HepG2 (cell line): Measurements from ENCODE around the gene TOX2. TPM values are rescaled to one million over a fixed set of nuclear protein-coding genes. Genes with fewer than 3 reads are reported as not detected.

Experiments used
- ATAC-seq: fragments of 200-7000 bp; cut with Tn5 transposase; 3 replicates; pipeline ENCODE4 v1.9.1; 2020; ENCODE audit warnings: mild to moderate bottlenecking, moderate library complexity
- BruUV-seq: library from RNA; stranded (reverse); fragments of 400-500 nt; replicated peaks from 2 replicates; lab custom pipeline; 2021; lab: Mats Ljungman, UMichigan
- CTCF ChIA-PET: fragments of 300-600 bp; formaldehyde crosslinking; extraction: SDS; loops from one replicate; lab custom pipeline; 2021; ENCODE audit warnings: low total read pairs, inconsistent platforms, low intra/inter-chr PET ratio; lab: Yijun Ruan, JAX
- POLR2A ChIA-PET: fragments of 350-600 bp; sonication (Branson Sonifier 250); formaldehyde crosslinking; loops from one replicate; lab custom pipeline; 2020; ENCODE audit warnings: antibody characterized with exemption, inconsistent platforms; lab: Yijun Ruan, JAX
- DNase-seq: peaks from one replicate; pipeline ENCODE4 v3.0.0-alpha.2; 2015; ENCODE audit warnings: low spot score
- FAIRE-seq: peaks from 3 replicates; lab custom pipeline; 2011; peaks lifted over from hg19 to GRCh38; lab: Jason Lieb, UNC
- H2AFZ ChIP-seq: one replicate; pipeline ENCODE4 v1.6.1; 2011; ENCODE audit warnings: low read length, inconsistent platforms
- H3K27ac ChIP-seq: fragments of 300-600 bp; 3 replicates; pipeline ENCODE4 v1.8.0; 2011; ENCODE audit warnings: mixed run types, mild to moderate bottlenecking, mixed read lengths, low read length, inconsistent platforms; ENCODE audit not compliant: insufficient read depth; ENCODE audit errors: extremely low read length
- H3K27me3 ChIP-seq, 2 experiments: fragments of 200-600 bp in 1 of 2; 2 replicates in 1 of 2; 3 replicates in 1 of 2; pipeline versions ENCODE4 v1.6.0 to v1.8.0; 2011; ENCODE audit warnings: low read length in 2 of 2, mild to moderate bottlenecking in 2 of 2, moderate library complexity in 2 of 2, inconsistent platforms in 1 of 2; ENCODE audit not compliant: insufficient read depth in 2 of 2, control insufficient read depth in 1 of 2
- H3K36me3 ChIP-seq, 2 experiments: fragments of 200-600 bp in 1 of 2; replicated peaks in 1 of 2; 2 replicates in 1 of 2; 3 replicates in 1 of 2; pipeline versions ENCODE4 v1.5.1 to v1.8.0; 2011; ENCODE audit warnings: low read length in 2 of 2, inconsistent platforms in 1 of 2; ENCODE audit not compliant: insufficient read depth in 2 of 2, control insufficient read depth in 1 of 2
- H3K4me1 ChIP-seq: 2 replicates; pipeline ENCODE4 v1.5.1; 2012; ENCODE audit warnings: low read length, inconsistent platforms; ENCODE audit not compliant: insufficient read depth
- H3K4me2 ChIP-seq: 2 replicates; pipeline ENCODE4 v1.6.0; 2011; ENCODE audit warnings: low read depth, low read length, inconsistent platforms
- H3K4me3 ChIP-seq, 3 experiments: fragments of 200-600 bp in 1 of 3; sonication (generic), shearing (Covaris generic) in 1 of 3; replicated peaks in 1 of 3; 2 replicates each; pipeline ENCODE4 v1.5.1; 2011 to 2016; ENCODE audit warnings: low read length in 3 of 3, inconsistent platforms in 2 of 3, low read depth in 2 of 3, mild to moderate bottlenecking in 2 of 3, control low read depth in 1 of 3, mixed read lengths in 1 of 3; ENCODE audit not compliant: insufficient read depth in 1 of 3
- H3K79me2 ChIP-seq: one replicate; pipeline ENCODE4 v1.6.1; 2011; ENCODE audit warnings: low read length, inconsistent platforms; ENCODE audit not compliant: insufficient read depth
- H3K9ac ChIP-seq: 2 replicates; pipeline ENCODE4 v1.6.0; 2011; ENCODE audit warnings: mild to moderate bottlenecking, low read depth, low read length, inconsistent platforms; ENCODE audit not compliant: insufficient read depth
- H3K9me3 ChIP-seq: 2 replicates; pipeline ENCODE4 v1.5.1; 2012; ENCODE audit warnings: mild to moderate bottlenecking, low read length
- H4K20me1 ChIP-seq: 2 replicates; pipeline ENCODE4 v1.6.0; 2011; ENCODE audit warnings: inconsistent platforms, mild to moderate bottlenecking, low read length, moderate library complexity; ENCODE audit not compliant: insufficient read depth
- CHCHD3 ChIP-seq: sonication (generic); formaldehyde crosslinking; IDR thresholded peaks from 2 replicates; pipeline ENCODE4 v1.8.0; 2022; ENCODE audit warnings: mild to moderate bottlenecking, missing genetic modification reagents, moderate library complexity
- MAFF ChIP-seq: IDR thresholded peaks from 2 replicates; pipeline ENCODE4 v1.6.1; 2011; ENCODE audit warnings: low read depth, low read length, improper control_type of control experiment
- MAZ ChIP-seq, 2 experiments: sonication (generic) in 1 of 2; formaldehyde crosslinking in 1 of 2; IDR thresholded peaks; 2 replicates each; pipeline versions ENCODE4 v1.5.0 to v1.6.1; 2012 to 2020; ENCODE audit warnings: low read depth in 2 of 2, mild to moderate bottlenecking in 2 of 2, borderline replicate concordance in 1 of 2, improper control_type of control experiment in 1 of 2, low read length in 1 of 2, missing genetic modification reagents in 1 of 2, moderate library complexity in 1 of 2
- NCOA1 ChIP-seq: sonication (generic); formaldehyde crosslinking; IDR thresholded peaks from 2 replicates; pipeline ENCODE4 v1.9.0; 2021; ENCODE audit warnings: missing genetic modification reagents
- SMARCC2 ChIP-seq: fragments of 450-650 bp; IDR thresholded peaks from 2 replicates; pipeline ENCODE4 v1.6.1; 2017; ENCODE audit warnings: antibody characterized with exemption, mild to moderate bottlenecking
- ZC3H13 ChIP-seq: sonication (generic); formaldehyde crosslinking; IDR thresholded peaks from 2 replicates; pipeline ENCODE4 v1.8.1; 2023; ENCODE audit warnings: mild to moderate bottlenecking, missing genetic modification reagents, moderate library complexity
- ZNF883 ChIP-seq: sonication (generic); formaldehyde crosslinking; IDR thresholded peaks from 2 replicates; pipeline ENCODE4 v1.5.1; 2020; ENCODE audit warnings: mild to moderate bottlenecking, missing genetic modification reagents; ENCODE audit errors: not compliant biosample characterization
- WGBS: methylation state at CpG from one replicate; pipeline ENCODE4 v1.1.6; 2017; ENCODE audit warnings: low lambda C conversion rate; 5-methylcytosine and 5-hydroxymethylcytosine counted together
- in situ Hi-C: cut with HindIII; loops from 2 replicates; pipeline ENCODE4 v1.10.0; 2017; ENCODE audit warnings: low pct_unique_long_range_greater_than_20kb; ENCODE audit not compliant: extremely low pct_ligation_motif_present
- intact Hi-C: fragments of 100-400 bp; cut with micrococcal nuclease; formaldehyde crosslinking; loops from one replicate; pipeline ENCODE4 v1.10.0; 2022; ENCODE audit not compliant: unreplicated experiment
- polyA plus RNA-seq, 8 experiments: library from polyadenylated mRNA; depleted of rRNA in 3 of 8; stranded (reverse) in 7 of 8; unstranded in 1 of 8; fragments of >200 nt; fragmentation: Illumina TruSeq in 4 of 8; extraction: Trizol in 4 of 8; gene quantifications; 2 replicates each; pipeline versions ENCODE4 v1.2.1 to v1.2.3, GENCODE V29; 2011 to 2016; ENCODE audit warnings: low read depth in 4 of 8, missing spikeins in 1 of 8, mixed read lengths in 1 of 8; ENCODE audit not compliant: insufficient read depth in 1 of 8
- total RNA-seq, 5 experiments: library from RNA; depleted of rRNA; stranded (reverse); fragments of >200 nt; fragmentation: Illumina TruSeq; extraction: Trizol; gene quantifications; 2 replicates each; pipeline ENCODE4 v1.2.3, GENCODE V29; 2016; ENCODE audit warnings: low read depth in 1 of 5

The TOX2 gene
- total and polyA plus RNA-seq, 2 of the 13 experiments (the other 11 are each of a cell fraction or from before 2014, with no cell fraction given) = not detected

GRCh38 chr20:44071057-44071456 lies 156.4 kb downstream of the TOX2 start:
- no peak for TF ChIP-seq ZNF883 (CRISPR knock-in tag)
- no peak for TF ChIP-seq NCOA1 (CRISPR knock-in tag)
- H2AFZ ChIP-seq = no peak overlapping the region
- intact Hi-C loops = no loop called here
- H3K4me1 ChIP-seq = no peaks in the 10 kb centered on the region
- DNase-seq = no peak
- 35% methylated on average over 10 of the region's 10 CpGs for WGBS
- H3K4me2 ChIP-seq = no peak overlapping the region
- no peaks in the 10 kb centered on the region for H3K9me3 ChIP-seq
- H4K20me1 ChIP-seq = no peaks in the 10 kb centered on the region
- H3K27me3 ChIP-seq = peaks cover 39 to 96% of the 10 kb centered on the region in 2 experiments; a peak in 4 of 5 replicates
- no peak for FAIRE-seq
- no peak overlapping the region for H3K9ac ChIP-seq
- no peak overlapping the region for H3K4me3 ChIP-seq
- ATAC-seq = no peak
- no peaks in the 10 kb centered on the region for H3K36me3 ChIP-seq
- no peak overlapping the region for H3K27ac ChIP-seq
- BruUV-seq = no TSS peak
- CTCF ChIA-PET = no interaction called here
- POLR2A ChIA-PET = no interaction called here
- no peaks in the 10 kb centered on the region for H3K79me2 ChIP-seq
- in situ Hi-C loops = no loop called here

- H3K79me2 ChIP-seq = no peaks in the 10 kb centered on the region
- DNase-seq = no peak
- TF ChIP-seq ZC3H13 (no peak), CHCHD3 (no peak), MAFF (no peak), MAZ (IDR thresholded peaks at IDR 0.05; ENCODE audit: borderline replicate concordance, low read depth, low read length) (no peak), MAZ (CRISPR knock-in tag; IDR thresholded peaks at IDR 0.05; ENCODE audit: low read depth) (no peak), SMARCC2 (no peak)
- H3K27me3 ChIP-seq = peaks cover 39 to 95% of the 10 kb centered on the region in 2 experiments; a peak in 4 of 5 replicates
- no peak overlapping the region for H3K9ac ChIP-seq
- 56% methylated on average over 10 of the region's 11 CpGs for WGBS
- intact Hi-C loops (no loop called here), in situ Hi-C loops (no loop called here)
- H4K20me1 ChIP-seq = no peaks in the 10 kb centered on the region
- no peak overlapping the region for H3K4me2 ChIP-seq
- BruUV-seq = no TSS peak
- no peaks in the 10 kb centered on the region for H3K36me3 ChIP-seq
- H3K4me1 ChIP-seq = no peaks in the 10 kb centered on the region
- H3K9me3 ChIP-seq = no peaks in the 10 kb centered on the region
- POLR2A ChIA-PET = no interaction called here
- no peak overlapping the region for H3K4me3 ChIP-seq
- FAIRE-seq = no peak
- CTCF ChIA-PET = no interaction called here
- H2AFZ ChIP-seq = no peak overlapping the region
- no peak for ATAC-seq
- no peak overlapping the region for H3K27ac ChIP-seq
Measured at GRCh38 chr20:44071526-44072111, 157.0 kb downstream of the TOX2 start.
